Keratinocyte (primary cell): Measurements from ENCODE around the gene DEDD. TPM values are rescaled to one million over a fixed set of nuclear protein-coding genes. Genes with fewer than 3 reads are reported as not detected.

Experiments used
- DNase-seq: peaks from one replicate; pipeline ENCODE4 v3.0.0-alpha.2; 2011; ENCODE audit warnings: low read depth, missing footprints, low spot score
- FAIRE-seq: peaks from 2 replicates; lab custom pipeline; 2011; peaks lifted over from hg19 to GRCh38; lab: Jason Lieb, UNC
- H2AFZ ChIP-seq: 2 replicates; pipeline ENCODE4 v1.6.0; 2012; ENCODE audit warnings: low read length, control low read depth, inconsistent platforms; ENCODE audit not compliant: control insufficient read depth
- H3K27ac ChIP-seq: 2 replicates; pipeline ENCODE4 v1.5.1; 2011; ENCODE audit warnings: low read length; ENCODE audit not compliant: control insufficient read depth, insufficient read depth
- H3K27me3 ChIP-seq: 3 replicates; pipeline ENCODE4 v1.6.0; 2011; ENCODE audit warnings: low read length; ENCODE audit not compliant: control insufficient read depth, insufficient read depth; ENCODE audit errors: extremely low read depth
- H3K36me3 ChIP-seq, 2 experiments: 2 replicates in 1 of 2; 3 replicates in 1 of 2; pipeline ENCODE4 v1.5.1; 2011; ENCODE audit warnings: low read length in 2 of 2, mild to moderate bottlenecking in 1 of 2; ENCODE audit not compliant: control insufficient read depth in 2 of 2, insufficient read depth in 2 of 2; ENCODE audit errors: extremely low read depth in 1 of 2
- H3K4me1 ChIP-seq: 3 replicates; pipeline ENCODE4 v1.5.1; 2011; ENCODE audit warnings: low read length; ENCODE audit not compliant: control insufficient read depth, insufficient read depth; ENCODE audit errors: extremely low read depth
- H3K4me2 ChIP-seq: 3 replicates; pipeline ENCODE4 v1.6.0; 2011; ENCODE audit warnings: low read depth, low read length; ENCODE audit not compliant: control insufficient read depth, insufficient read depth; ENCODE audit errors: extremely low read depth
- H3K4me3 ChIP-seq, 3 experiments: fragments of 200-600 bp in 1 of 3; sonication (generic) in 1 of 3; 2 replicates in 2 of 3; 3 replicates in 1 of 3; pipeline ENCODE4 v1.5.1; 2011 to 2016; ENCODE audit warnings: low read length in 3 of 3, mild to moderate bottlenecking in 3 of 3, control low read depth in 2 of 3, inconsistent platforms in 1 of 3, low read depth in 1 of 3, mixed read lengths in 1 of 3, mixed run types in 1 of 3, moderate library complexity in 1 of 3; ENCODE audit not compliant: control insufficient read depth in 2 of 3, insufficient read depth in 2 of 3; ENCODE audit errors: extremely low read depth in 1 of 3
- H3K79me2 ChIP-seq: 2 replicates; pipeline ENCODE4 v1.6.0; 2012; ENCODE audit warnings: low read length; ENCODE audit not compliant: control insufficient read depth, insufficient read depth
- H3K9ac ChIP-seq: 3 replicates; pipeline ENCODE4 v1.6.0; 2011; ENCODE audit warnings: low read length; ENCODE audit not compliant: control insufficient read depth, insufficient read depth; ENCODE audit errors: extremely low read depth
- H3K9me1 ChIP-seq: 3 replicates; pipeline ENCODE4 v1.6.0; 2011; ENCODE audit warnings: low read length; ENCODE audit not compliant: control insufficient read depth, insufficient read depth; ENCODE audit errors: extremely low read depth
- H3K9me3 ChIP-seq: 2 replicates; pipeline ENCODE4 v1.5.1; 2012; ENCODE audit warnings: low read depth, low read length; ENCODE audit not compliant: control insufficient read depth
- H4K20me1 ChIP-seq: 3 replicates; pipeline ENCODE4 v1.6.0; 2011; ENCODE audit warnings: low read length; ENCODE audit not compliant: control insufficient read depth, insufficient read depth; ENCODE audit errors: extremely low read depth
- CTCF ChIP-seq, 3 experiments: IDR thresholded peaks in 1 of 3; conservative IDR thresholded peaks in 1 of 3; optimal IDR thresholded peaks in 1 of 3; 2 replicates in 2 of 3; 3 replicates in 1 of 3; pipeline versions ENCODE3 to v1.5.1; 2011; ENCODE audit warnings: low read length in 3 of 3, mild to moderate bottlenecking in 3 of 3, moderate library complexity in 2 of 3, control low read depth in 1 of 3, inconsistent platforms in 1 of 3; ENCODE audit not compliant: insufficient read depth in 2 of 3; ENCODE audit errors: extremely low read depth in 1 of 3
- EZH2 ChIP-seq: IDR thresholded peaks from one replicate; pipeline ENCODE4 v1.6.1; 2012; ENCODE audit warnings: inconsistent platforms, mild to moderate bottlenecking, low read length, moderate library complexity
- dilution Hi-C: fragments of 300-500 bp; cut with MboI; formaldehyde crosslinking; loops from one replicate; pipeline ENCODE4 v1.7.0; 2020; ENCODE audit warnings: low sequenced_read_pairs; ENCODE audit not compliant: extremely low pct_ligation_motif_present
- polyA plus RNA-seq, 5 experiments: library from polyadenylated mRNA; depleted of rRNA in 3 of 5; stranded (reverse) in 3 of 5; stranded (forward) in 1 of 5; unstranded in 1 of 5; fragments of >200 nt; gene quantifications; 1 replicate in 1 of 5; 2 replicates in 3 of 5; 3 replicates in 1 of 5; pipeline versions ENCODE4 v1.2.1 to v1.2.3, GENCODE V29; 2011 to 2012; ENCODE audit warnings: missing spikeins in 2 of 5, low read depth in 1 of 5, low replicate concordance in 1 of 5

Gene DEDD
- polyA plus RNA-seq, 1 donor (not counting 4 experiments of a cell fraction or from before 2014, with no cell fraction given), result 33.0 TPM

DNA sequence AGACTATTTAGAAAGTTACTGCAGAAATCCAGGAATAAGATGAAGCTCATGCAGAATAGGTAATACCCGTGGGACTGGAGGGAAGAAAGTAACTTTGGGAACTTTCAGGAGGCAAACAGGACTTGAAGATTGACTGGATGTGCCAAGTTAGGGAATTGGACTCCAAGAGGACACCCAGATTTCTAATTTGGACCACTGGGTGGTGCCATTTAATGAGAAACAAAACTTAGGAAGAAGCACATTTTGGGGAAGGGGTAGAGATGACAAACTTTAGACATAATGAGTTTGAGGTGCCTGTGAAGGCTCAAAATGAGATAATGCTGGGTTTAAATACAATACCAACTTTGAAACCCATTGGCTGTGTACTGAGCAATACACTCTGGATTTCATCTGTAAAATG lies 48.2 kb upstream of the DEDD start:
- Histone ChIP-seq H3K27me3 (no peaks in the 10 kb centered on the region), H3K4me3 (no peak overlapping the region), H3K9me3 (no peaks in the 10 kb centered on the region), H3K4me1 (peaks cover 26% of the 10 kb centered on the region), H4K20me1 (no peaks in the 10 kb centered on the region), H3K27ac (no peak overlapping the region), H3K9me1 (no peaks in the 10 kb centered on the region), H2AFZ (no peak overlapping the region), H3K9ac (no peak overlapping the region), H3K4me2 (no peak overlapping the region), H3K36me3 (peaks cover 0 to 5% of the 10 kb centered on the region in 2 experiments), H3K79me2 (peaks cover 16% of the 10 kb centered on the region)
- DNase-seq (no peak), FAIRE-seq (no peak)
- dilution Hi-C loops, result no loop called here
- peak; percentile 19 to 42 (median 35) for TF ChIP-seq CTCF (optimal IDR thresholded peaks at IDR 0.05 in 1 of 3, IDR thresholded peaks at IDR 0.05 in 1 of 3, conservative IDR thresholded peaks at IDR 0.05 in 1 of 3; ENCODE audit: extremely low read depth in 1 of 3, insufficient read depth in 2 of 3, low read length in 3 of 3)
- TF ChIP-seq EZH2, result no peak

- Histone ChIP-seq H3K4me2 (no peak overlapping the region), H3K27me3 (no peaks in the 10 kb centered on the region), H3K4me3 (no peak overlapping the region), H3K9me1 (no peaks in the 10 kb centered on the region), H3K36me3 (peaks cover 2 to 11% of the 10 kb centered on the region in 2 experiments), H4K20me1 (no peaks in the 10 kb centered on the region), H3K4me1 (peaks cover 26% of the 10 kb centered on the region), H3K79me2 (peaks cover 16% of the 10 kb centered on the region), H3K27ac (no peak overlapping the region), H3K9me3 (no peaks in the 10 kb centered on the region), H2AFZ (no peak overlapping the region), H3K9ac (no peak overlapping the region)
- TF ChIP-seq CTCF (optimal IDR thresholded peaks at IDR 0.05 in 1 of 3, IDR thresholded peaks at IDR 0.05 in 1 of 3, conservative IDR thresholded peaks at IDR 0.05 in 1 of 3; ENCODE audit: extremely low read depth in 1 of 3, insufficient read depth in 2 of 3, low read length in 3 of 3), result no peak
- no peak for TF ChIP-seq EZH2
- FAIRE-seq (no peak), DNase-seq (no peak)
- dilution Hi-C loops, result no loop called here
Observed at GRCh38 chr1:161179698-161180097, 47.2 kb upstream of the DEDD start.
